Measurements from ENCODE around the gene MRAP2. TPM values are rescaled to one million over a fixed set of nuclear protein-coding genes. Genes with fewer than 3 reads are reported as not detected.
"Not testable (repeated sequence)": the region's sequence is repeated elsewhere in the genome, so short reads cannot be mapped to it uniquely, and the experiment has no call there.

MRAP2 gene
- total RNA-seq, 1 donor from 2014 or later = 47.3 TPM

DNA sequence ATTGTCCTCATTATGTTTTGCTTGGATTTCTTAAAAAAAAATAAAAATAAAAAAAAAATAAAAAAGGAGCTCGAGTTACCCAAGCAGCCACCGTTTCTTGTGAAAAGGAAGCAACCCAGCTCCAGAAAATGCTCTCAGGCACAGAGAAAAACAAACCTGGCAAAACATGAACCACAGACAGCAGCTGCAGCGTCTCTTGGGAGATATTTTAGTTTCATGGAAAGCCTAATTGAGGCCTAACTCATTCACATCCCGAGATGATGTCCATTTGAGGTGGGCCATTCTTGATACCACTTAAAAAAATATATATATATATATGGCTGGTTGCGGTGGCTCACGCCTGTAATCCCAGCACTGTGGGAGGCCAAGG, 13.7 kb upstream of the MRAP2 start:
- TF ChIP-seq, protein P1, sequence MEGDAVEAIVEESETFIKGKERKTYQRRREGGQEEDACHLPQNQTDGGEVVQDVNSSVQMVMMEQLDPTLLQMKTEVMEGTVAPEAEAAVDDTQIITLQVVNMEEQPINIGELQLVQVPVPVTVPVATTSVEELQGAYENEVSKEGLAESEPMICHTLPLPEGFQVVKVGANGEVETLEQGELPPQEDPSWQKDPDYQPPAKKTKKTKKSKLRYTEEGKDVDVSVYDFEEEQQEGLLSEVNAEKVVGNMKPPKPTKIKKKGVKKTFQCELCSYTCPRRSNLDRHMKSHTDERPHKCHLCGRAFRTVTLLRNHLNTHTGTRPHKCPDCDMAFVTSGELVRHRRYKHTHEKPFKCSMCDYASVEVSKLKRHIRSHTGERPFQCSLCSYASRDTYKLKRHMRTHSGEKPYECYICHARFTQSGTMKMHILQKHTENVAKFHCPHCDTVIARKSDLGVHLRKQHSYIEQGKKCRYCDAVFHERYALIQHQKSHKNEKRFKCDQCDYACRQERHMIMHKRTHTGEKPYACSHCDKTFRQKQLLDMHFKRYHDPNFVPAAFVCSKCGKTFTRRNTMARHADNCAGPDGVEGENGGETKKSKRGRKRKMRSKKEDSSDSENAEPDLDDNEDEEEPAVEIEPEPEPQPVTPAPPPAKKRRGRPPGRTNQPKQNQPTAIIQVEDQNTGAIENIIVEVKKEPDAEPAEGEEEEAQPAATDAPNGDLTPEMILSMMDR (IDR thresholded peaks at IDR 0.05) = no peak
- peak overlapping the region in 1 of 2 donors; percentile 35 for H3K4me3 ChIP-seq
- intact Hi-C loops (cut with DNase I) = no loop called here
- H3K36me3 ChIP-seq = no peaks in the 10 kb centered on the region
- no peak overlapping the region for H3K27ac ChIP-seq
- no peaks in the 10 kb centered on the region for H3K9me3 ChIP-seq
- DNase-seq (ENCODE audit: low spot score in 2 of 2) = no peak
- H3K27me3 ChIP-seq = no peaks in the 10 kb centered on the region
- no peaks in the 10 kb centered on the region for H3K4me1 ChIP-seq

DNA sequence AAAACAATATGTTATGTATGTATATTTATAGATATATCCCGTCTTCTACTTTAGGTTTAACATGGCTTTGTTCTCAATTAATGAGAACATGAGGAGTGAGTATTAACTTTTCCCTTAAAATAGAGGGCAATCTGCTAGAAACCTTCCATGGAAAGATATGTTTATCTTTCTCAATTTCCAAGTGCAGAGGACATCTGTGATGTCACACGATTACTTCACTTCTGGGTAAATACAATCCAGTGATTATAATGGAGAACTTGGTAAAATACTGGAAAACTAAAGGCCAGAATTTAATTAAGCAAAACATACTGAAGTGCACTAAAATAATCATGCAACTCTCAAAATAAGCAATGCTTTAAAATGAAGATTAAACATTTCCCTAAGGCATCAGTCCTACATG, 11.9 kb upstream of the MRAP2 start:
- H3K4me1 ChIP-seq = peaks cover 0 to 5% of the 10 kb centered on the region in 2 donors

DNA sequence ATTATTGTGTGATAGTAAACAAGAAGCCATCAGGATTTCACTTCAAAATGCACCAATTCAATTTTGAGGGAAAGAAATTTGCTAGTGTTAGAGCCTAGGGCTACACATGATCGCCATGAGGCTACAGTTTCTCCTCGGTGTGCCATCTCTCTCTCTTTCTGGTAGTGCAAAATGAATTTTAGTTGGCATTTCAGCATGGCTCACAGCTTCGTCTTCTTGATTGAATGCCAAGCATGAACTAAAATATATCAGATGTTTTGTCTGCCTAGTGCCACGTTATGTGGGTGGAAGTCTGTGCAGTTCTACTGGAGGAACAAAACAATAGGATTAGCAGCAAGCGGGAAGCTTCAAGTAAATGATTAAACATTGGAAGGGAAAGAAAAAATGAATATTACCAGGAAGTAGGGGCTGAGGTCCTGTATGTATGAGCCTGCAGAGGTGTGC, 6.8 kb upstream of the MRAP2 start:
- peaks cover 0 to 41% of the 10 kb centered on the region in 2 donors for H3K4me1 ChIP-seq
- H3K36me3 ChIP-seq = no peaks in the 10 kb centered on the region
- no peaks in the 10 kb centered on the region for H3K27me3 ChIP-seq
- H3K4me3 ChIP-seq = peak overlapping the region in 1 of 2 donors; percentile 28
- intact Hi-C loops (cut with DNase I) = no loop called here
- DNase-seq (ENCODE audit: low spot score in 2 of 2) = no peak
- H3K9me3 ChIP-seq = no peaks in the 10 kb centered on the region
- peak overlapping the region; percentile 96 to 97 for H3K27ac ChIP-seq
- TF ChIP-seq, protein P1 (IDR thresholded peaks at IDR 0.05) = no peak

More for the DNA sequence above, 11.9 kb upstream of the MRAP2 start:
- Histone ChIP-seq H3K27ac (no peak overlapping the region), H3K9me3 (no peaks in the 10 kb centered on the region), H3K4me3 (no peak overlapping the region), H3K27me3 (no peaks in the 10 kb centered on the region), H3K36me3 (no peaks in the 10 kb centered on the region)
- intact Hi-C loops (cut with DNase I) = no loop called here
- TF ChIP-seq, protein P1 (IDR thresholded peaks at IDR 0.05) = no peak
- no peak for DNase-seq (ENCODE audit: low spot score in 2 of 2)

DNA sequence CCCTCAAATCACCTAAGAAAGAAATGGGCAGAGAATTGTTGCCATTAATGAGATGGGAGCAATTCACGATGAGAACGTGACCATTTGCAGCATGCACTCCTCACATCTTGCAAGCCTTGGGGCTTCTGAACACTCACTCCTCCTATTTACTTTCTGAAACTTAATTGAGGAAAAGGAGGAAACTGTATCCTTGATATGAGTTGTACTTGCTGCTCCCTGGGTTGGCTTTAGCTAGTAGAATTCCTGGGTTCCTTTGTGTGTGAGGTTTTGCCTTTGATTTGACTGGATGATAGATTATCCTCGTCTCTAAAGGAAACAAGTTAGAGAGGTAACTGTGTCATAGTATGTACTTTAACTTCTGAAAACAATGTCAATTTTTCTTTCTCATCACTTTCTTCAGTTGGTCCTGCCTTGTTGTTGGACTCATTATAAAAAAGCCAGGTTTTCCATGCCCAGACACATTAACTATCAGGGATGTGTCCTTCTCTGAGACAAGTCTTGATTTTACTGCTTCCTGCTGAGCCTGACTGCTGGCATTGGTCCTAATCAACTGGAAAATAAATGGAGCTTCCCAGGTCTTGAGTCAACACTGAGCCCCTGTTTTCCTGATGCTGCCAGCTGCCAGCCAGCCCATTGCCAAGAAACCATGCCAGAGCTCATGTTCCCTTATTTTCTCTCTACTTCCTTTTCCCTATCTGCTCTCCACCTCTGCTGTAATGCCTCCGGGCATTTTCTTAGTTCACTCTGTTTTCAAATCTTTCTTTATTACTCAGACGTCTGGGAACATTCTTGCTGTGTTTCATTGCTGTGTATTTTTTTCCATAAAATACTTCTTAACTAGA, 6.0 kb upstream of the MRAP2 start:
- TF ChIP-seq, protein P1 (IDR thresholded peaks at IDR 0.05) = no peak
- intact Hi-C loops (cut with DNase I) = loop anchor here (2.0 kb wide), 2 partner anchors 43 to 165 kb away; no protein-coding TSS in a partner anchor
- Histone ChIP-seq H3K27me3 (no peaks in the 10 kb centered on the region), H3K4me3 (peak overlapping the region in 1 of 2 donors; percentile 28), H3K27ac (peak overlapping the region; percentile 96 to 97), H3K36me3 (no peaks in the 10 kb centered on the region), H3K9me3 (no peaks in the 10 kb centered on the region), H3K4me1 (peaks cover 0 to 44% of the 10 kb centered on the region in 2 donors)
- DNase-seq (ENCODE audit: low spot score in 2 of 2) = peak in 1 of 2 donors; percentile 89

DNA sequence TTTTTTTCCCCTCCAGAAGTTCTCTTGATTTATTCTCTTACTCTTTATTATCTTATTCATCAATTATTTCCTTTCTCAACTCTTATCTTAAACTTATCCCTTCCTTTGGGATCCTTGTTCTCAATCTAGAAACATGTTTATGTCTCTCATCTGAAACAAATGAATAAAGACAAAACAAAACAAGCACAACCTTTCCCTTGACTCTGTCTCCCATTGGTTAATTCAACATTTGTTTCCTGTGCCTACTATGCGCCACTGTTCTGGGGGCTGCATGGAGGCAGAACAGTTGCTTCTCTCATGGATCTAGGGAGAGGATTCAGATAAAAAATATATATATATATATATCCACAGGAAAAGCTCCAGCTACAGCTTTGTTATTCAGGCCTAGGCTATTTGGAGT, 5.2 kb upstream of the MRAP2 start:
- Histone ChIP-seq H3K36me3 (no peaks in the 10 kb centered on the region), H3K4me1 (peaks cover 0 to 46% of the 10 kb centered on the region in 2 donors), H3K4me3 (no peak overlapping the region), H3K27me3 (no peaks in the 10 kb centered on the region), H3K27ac (peak overlapping the region; percentile 96 to 97), H3K9me3 (no peaks in the 10 kb centered on the region)
- TF ChIP-seq, protein P1 (IDR thresholded peaks at IDR 0.05) = no peak
- DNase-seq (ENCODE audit: low spot score in 2 of 2) = no peak
- intact Hi-C loops (cut with DNase I) = loop anchor here (2.0 kb wide), 2 partner anchors 44 to 164 kb away; no protein-coding TSS in a partner anchor

DNA sequence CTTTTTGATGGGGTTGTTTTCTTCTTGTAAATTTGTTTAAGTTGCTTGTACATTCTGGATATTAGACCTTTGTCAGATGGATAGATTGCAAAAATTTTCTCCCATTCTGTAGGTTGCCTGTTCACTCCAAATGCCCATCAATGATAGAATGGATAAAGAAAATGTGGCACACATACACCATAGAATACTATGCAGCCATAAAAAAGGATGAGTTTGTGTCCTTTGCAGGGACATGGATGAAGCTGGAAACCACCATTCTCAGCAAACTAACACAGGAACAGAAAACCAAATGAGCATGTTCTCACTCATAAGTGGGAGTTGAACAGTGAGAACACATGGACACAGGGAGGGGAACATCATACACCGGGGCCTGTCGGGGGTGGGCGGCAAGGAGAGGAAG, 1.6 kb upstream of the MRAP2 start:
- H3K36me3 ChIP-seq; H3K4me3 ChIP-seq; DNase-seq (ENCODE audit: low spot score in 2 of 2); H3K9me3 ChIP-seq; H3K27me3 ChIP-seq: not testable (repeated sequence)
- Histone ChIP-seq H3K27ac (peak overlapping the region; percentile 87 to 96), H3K4me1 (peaks cover 0 to 46% of the 10 kb centered on the region in 2 donors)
- intact Hi-C loops (cut with DNase I) = loop anchor here (5.0 kb wide), 1 partner anchor 60 kb away; no protein-coding TSS in a partner anchor
